Prostate gland (tissue), 1 donor: ENCODE data around the gene PACS1.

Source experiments
- POLR2A ChIP-seq: fragments of 450-650 bp; IDR thresholded peaks from one replicate; pipeline ENCODE4 v1.6.1; 2016; ENCODE audit warnings: antibody characterized with exemption, mild to moderate bottlenecking
- POLR2AphosphoS5 ChIP-seq: sonication (generic); formaldehyde crosslinking; IDR thresholded peaks from one replicate; pipeline ENCODE4 v1.6.1; 2017; ENCODE audit warnings: antibody characterized with exemption

DNA sequence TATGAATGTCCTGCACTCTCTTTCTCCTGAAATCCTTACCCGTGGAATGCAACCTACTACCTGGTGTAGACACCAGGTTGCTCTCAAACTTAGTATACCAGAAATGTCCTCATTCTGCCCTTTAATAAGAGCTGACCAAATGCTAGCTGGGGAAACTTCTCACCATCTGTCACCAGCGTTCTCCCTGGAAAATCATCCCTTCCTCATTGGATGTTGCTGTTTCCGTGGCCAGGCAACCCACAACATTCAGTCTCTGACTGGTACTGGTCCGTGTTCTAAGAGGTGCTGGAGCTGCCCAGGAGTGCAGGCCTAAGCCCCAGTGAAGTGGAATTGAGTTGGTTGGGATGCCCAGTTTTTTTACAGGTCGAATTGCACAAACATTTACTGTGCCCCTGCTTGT, 157.6 kb downstream of the PACS1 start:
- no peak for TF ChIP-seq POLR2AphosphoS5
- TF ChIP-seq POLR2A, result no peak
